GM23248 (cell line): Measurements from ENCODE around the gene ACE. TPM values are rescaled to one million over a fixed set of nuclear protein-coding genes. Genes with fewer than 3 reads are reported as not detected.

Experiments used
- DNase-seq: peaks from one replicate; pipeline ENCODE4 v3.0.0-alpha.2; 2015
- H2AFZ ChIP-seq: fragments of 200-600 bp; sonication (generic); 2 replicates; pipeline ENCODE4 v1.6.1; 2016; ENCODE audit warnings: antibody characterized with exemption
- H3F3A ChIP-seq: fragments of 200-600 bp; sonication (generic); 2 replicates; pipeline ENCODE4 v1.6.1; 2016; ENCODE audit warnings: mild to moderate bottlenecking, antibody characterized with exemption, mixed run types; ENCODE audit not compliant: insufficient read depth
- H3K27ac ChIP-seq: fragments of 200-600 bp; sonication (generic); 2 replicates; pipeline ENCODE4 v1.5.1; 2016; ENCODE audit warnings: mild to moderate bottlenecking
- H3K27me3 ChIP-seq: fragments of 200-600 bp; sonication (generic); replicated peaks from 2 replicates; pipeline ENCODE4 v1.6.1; 2016; ENCODE audit warnings: mild to moderate bottlenecking; ENCODE audit not compliant: insufficient read depth
- H3K36me3 ChIP-seq: fragments of 200-600 bp; sonication (generic); 2 replicates; pipeline ENCODE4 v1.6.1; 2016; ENCODE audit warnings: low read depth, mild to moderate bottlenecking
- H3K4me1 ChIP-seq: fragments of 200-600 bp; sonication (generic); 2 replicates; pipeline ENCODE4 v1.6.1; 2016; ENCODE audit warnings: mild to moderate bottlenecking; ENCODE audit not compliant: insufficient read depth
- H3K4me2 ChIP-seq: fragments of 200-600 bp; sonication (generic); one replicate; pipeline ENCODE4 v1.6.1; 2016; ENCODE audit warnings: mild to moderate bottlenecking; ENCODE audit not compliant: unreplicated experiment
- H3K4me3 ChIP-seq: fragments of 200-600 bp; sonication (generic); 2 replicates; pipeline ENCODE4 v1.5.1; 2016; ENCODE audit warnings: mild to moderate bottlenecking
- H3K79me2 ChIP-seq: fragments of 200-600 bp; sonication (generic); 2 replicates; pipeline ENCODE4 v1.6.1; 2016; ENCODE audit warnings: mild to moderate bottlenecking; ENCODE audit not compliant: insufficient read depth
- H3K9ac ChIP-seq: fragments of 200-600 bp; sonication (generic); 2 replicates; pipeline ENCODE4 v1.6.1; 2016; ENCODE audit warnings: mild to moderate bottlenecking
- H3K9me2 ChIP-seq: fragments of 200-600 bp; sonication (generic); 2 replicates; pipeline ENCODE4 v1.6.1; 2016; ENCODE audit warnings: mixed run types, mild to moderate bottlenecking, moderate library complexity; ENCODE audit not compliant: insufficient read depth
- H3K9me3 ChIP-seq: fragments of 200-600 bp; sonication (generic); one replicate; pipeline ENCODE4 v1.6.1; 2017; ENCODE audit warnings: low read depth
- H4K20me1 ChIP-seq: fragments of 200-600 bp; sonication (generic); 2 replicates; pipeline ENCODE4 v1.6.0; 2016; ENCODE audit not compliant: insufficient read depth
- EZH2 ChIP-seq: fragments of 200-600 bp; sonication (generic); IDR thresholded peaks from 2 replicates; pipeline ENCODE4 v1.6.1; 2018; ENCODE audit warnings: antibody characterized with exemption, mild to moderate bottlenecking; ENCODE audit not compliant: insufficient read depth, poor library complexity, severe bottlenecking
- EZH2phosphoT487 ChIP-seq: fragments of 200-600 bp; sonication (generic); IDR thresholded peaks from 2 replicates; pipeline ENCODE4 v1.6.1; 2018; ENCODE audit warnings: antibody characterized with exemption, moderate library complexity, mild to moderate bottlenecking, low read depth; ENCODE audit not compliant: insufficient read depth
- WGBS, 2 experiments: methylation state at CpG; one replicate each; pipeline ENCODE4 v1.1.6; 2015 to 2017; ENCODE audit warnings: low lambda C conversion rate in 2 of 2, low coverage in 1 of 2; ENCODE audit errors: missing lambda C conversion rate in 2 of 2; 5-methylcytosine and 5-hydroxymethylcytosine counted together
- in situ Hi-C: fragments of 300-500 bp; cut with MboI; formaldehyde crosslinking; loops from 2 replicates; pipeline ENCODE4 v1.15.0; 2020
- polyA plus RNA-seq: library from polyadenylated mRNA; unstranded; fragments of >200 nt; fragmentation: Nextera tagmentation; extraction: Ambion mirVana; gene quantifications from 2 replicates; pipeline ENCODE4 v1.2.1, GENCODE V29; 2016
- total RNA-seq: library from RNA; depleted of rRNA; stranded (reverse); fragments of >200 nt; shearing (Covaris generic); gene quantifications from 2 replicates; pipeline ENCODE4 v1.2.3, GENCODE V29; 2014

ACE gene
- total and polyA plus RNA-seq, 2 experiments from 2014 or later = 2.2 to 3.4 TPM

- TF ChIP-seq EZH2phosphoT487 (no peak), EZH2 (no peak)
- H3F3A ChIP-seq = no peaks in the 10 kb centered on the region
- no peak overlapping the region for H3K9ac ChIP-seq
- no peaks in the 10 kb centered on the region for H3K9me3 ChIP-seq
- no peak for DNase-seq
- no peaks in the 10 kb centered on the region for H3K9me2 ChIP-seq
- H3K36me3 ChIP-seq = no peaks in the 10 kb centered on the region
- H3K79me2 ChIP-seq = no peaks in the 10 kb centered on the region
- H3K4me2 ChIP-seq = no peak overlapping the region
- H3K27ac ChIP-seq = no peak overlapping the region
- no peaks in the 10 kb centered on the region for H3K27me3 ChIP-seq
- H2AFZ ChIP-seq = no peak overlapping the region
- H3K4me3 ChIP-seq = no peak overlapping the region
- no peaks in the 10 kb centered on the region for H4K20me1 ChIP-seq
- no peaks in the 10 kb centered on the region for H3K4me1 ChIP-seq
- in situ Hi-C loops = no loop called here
- WGBS, 2 experiments = 84 to 86% methylated on average over 5 to 6 of the region's 6 CpGs
Measured at GRCh38 chr17:63489291-63489690, 12.4 kb downstream of the ACE start.

GRCh38 chr17:63490329-63490728 lies 13.5 kb downstream of the ACE start:
- Histone ChIP-seq H3K9me2 (no peaks in the 10 kb centered on the region), H4K20me1 (no peaks in the 10 kb centered on the region), H3K9me3 (no peaks in the 10 kb centered on the region), H3F3A (no peaks in the 10 kb centered on the region), H3K4me2 (no peak overlapping the region), H3K4me3 (no peak overlapping the region), H3K36me3 (no peaks in the 10 kb centered on the region), H3K4me1 (no peaks in the 10 kb centered on the region), H3K27me3 (no peaks in the 10 kb centered on the region), H3K79me2 (no peaks in the 10 kb centered on the region), H3K27ac (no peak overlapping the region), H3K9ac (no peak overlapping the region), H2AFZ (no peak overlapping the region)
- WGBS, 2 experiments = 47 to 48% methylated on average over 10 of the region's 10 CpGs
- in situ Hi-C loops = no loop called here
- DNase-seq = no peak
- TF ChIP-seq EZH2phosphoT487 (no peak), EZH2 (no peak)

- Histone ChIP-seq H3K36me3 (no peaks in the 10 kb centered on the region), H2AFZ (no peak overlapping the region), H3K9me2 (no peaks in the 10 kb centered on the region), H3K4me2 (no peak overlapping the region), H3K4me1 (no peaks in the 10 kb centered on the region), H3K9ac (no peak overlapping the region), H3K79me2 (no peaks in the 10 kb centered on the region), H3K27ac (no peak overlapping the region), H3F3A (no peaks in the 10 kb centered on the region), H3K9me3 (no peaks in the 10 kb centered on the region), H4K20me1 (no peaks in the 10 kb centered on the region), H3K27me3 (no peaks in the 10 kb centered on the region), H3K4me3 (no peak overlapping the region)
- WGBS, 2 experiments = 79 to 81% methylated on average over 22 of the region's 22 CpGs
- in situ Hi-C loops = no loop called here
- no peak for TF ChIP-seq EZH2phosphoT487
- no peak for TF ChIP-seq EZH2
- no peak for DNase-seq
Measured at GRCh38 chr17:63490858-63491400, 14.1 kb downstream of the ACE start.

GRCh38 chr17:63491413-63491812 lies 14.6 kb downstream of the ACE start:
- no peak overlapping the region for H3K9ac ChIP-seq
- H3K9me2 ChIP-seq = no peaks in the 10 kb centered on the region
- DNase-seq = no peak
- H3K4me2 ChIP-seq = no peak overlapping the region
- no peaks in the 10 kb centered on the region for H3K4me1 ChIP-seq
- in situ Hi-C loops = no loop called here
- WGBS, 2 experiments = 78 to 82% methylated on average over 8 of the region's 8 CpGs
- no peak overlapping the region for H3K4me3 ChIP-seq
- H3K9me3 ChIP-seq = no peaks in the 10 kb centered on the region
- H3K27me3 ChIP-seq = no peaks in the 10 kb centered on the region
- TF ChIP-seq EZH2 = no peak
- TF ChIP-seq EZH2phosphoT487 = no peak
- H3F3A ChIP-seq = no peaks in the 10 kb centered on the region
- no peak overlapping the region for H2AFZ ChIP-seq
- no peaks in the 10 kb centered on the region for H3K36me3 ChIP-seq
- H4K20me1 ChIP-seq = no peaks in the 10 kb centered on the region
- no peak overlapping the region for H3K27ac ChIP-seq
- H3K79me2 ChIP-seq = no peaks in the 10 kb centered on the region

- no peak for DNase-seq
- no peaks in the 10 kb centered on the region for H3K27me3 ChIP-seq
- in situ Hi-C loops = no loop called here
- no peak overlapping the region for H3K4me2 ChIP-seq
- WGBS, 2 experiments = 71 to 77% methylated on average over 10 of the region's 10 CpGs
- TF ChIP-seq EZH2phosphoT487 (no peak), EZH2 (no peak)
- no peak overlapping the region for H3K9ac ChIP-seq
- H3F3A ChIP-seq = no peaks in the 10 kb centered on the region
- H2AFZ ChIP-seq = no peak overlapping the region
- no peak overlapping the region for H3K27ac ChIP-seq
- H3K79me2 ChIP-seq = no peaks in the 10 kb centered on the region
- no peaks in the 10 kb centered on the region for H3K4me1 ChIP-seq
- H3K36me3 ChIP-seq = no peaks in the 10 kb centered on the region
- no peaks in the 10 kb centered on the region for H3K9me3 ChIP-seq
- H3K9me2 ChIP-seq = no peaks in the 10 kb centered on the region
- no peaks in the 10 kb centered on the region for H4K20me1 ChIP-seq
- no peak overlapping the region for H3K4me3 ChIP-seq
Measured at GRCh38 chr17:63491977-63492618, 15.2 kb downstream of the ACE start.
